HEK293T (cell line): ENCODE measurements around the gene TMEM131.

Source experiments
- BHLHE40 ChIP-seq: fragments of 450-650 bp; IDR thresholded peaks from 2 replicates; pipeline ENCODE4 v1.6.1; 2016; ENCODE audit warnings: mild to moderate bottlenecking, moderate library complexity, borderline replicate concordance
- ELF4 ChIP-seq: fragments of 450-650 bp; IDR thresholded peaks from 2 replicates; pipeline ENCODE4 v1.6.1; 2017; ENCODE audit warnings: antibody characterized with exemption
- FOXA1 ChIP-seq: fragments of 450-650 bp; IDR thresholded peaks from 2 replicates; pipeline ENCODE4 v1.6.1; 2016; ENCODE audit warnings: mild to moderate bottlenecking
- FOXM1 ChIP-seq: fragments of 450-650 bp; IDR thresholded peaks from 2 replicates; pipeline ENCODE4 v1.6.1; 2017; ENCODE audit warnings: mild to moderate bottlenecking, borderline replicate concordance
- NFRKB ChIP-seq: fragments of 450-650 bp; IDR thresholded peaks from 2 replicates; pipeline ENCODE4 v1.6.1; 2016; ENCODE audit warnings: mild to moderate bottlenecking, moderate library complexity
- SP1 ChIP-seq: fragments of 450-650 bp; IDR thresholded peaks from 2 replicates; pipeline ENCODE4 v1.6.1; 2017
- SUZ12 ChIP-seq: fragments of 450-650 bp; IDR thresholded peaks from 2 replicates; pipeline ENCODE4 v1.6.1; 2016; ENCODE audit warnings: mild to moderate bottlenecking
- TARDBP ChIP-seq: fragments of 450-650 bp; IDR thresholded peaks from 2 replicates; pipeline ENCODE4 v1.6.1; 2016

GRCh38 chr2:97706708-97707345, 288.9 kb downstream of the TMEM131 start:
- TF ChIP-seq FOXA1 (no peak), BHLHE40 (no peak), SUZ12 (no peak), FOXM1 (no peak), NFRKB (no peak), ELF4 (no peak), SP1 (no peak), TARDBP (no peak)
